ENCODE results near the gene STK26. TPM values are rescaled to one million over a fixed set of nuclear protein-coding genes. Genes with fewer than 3 reads are reported as not detected.
"Not testable (repeated sequence)": the region's sequence is repeated elsewhere in the genome, so short reads cannot be mapped to it uniquely, and the experiment has no call there.

The STK26 gene
- total RNA-seq, 1 experiment from 2014 or later, result 209 TPM

DNA sequence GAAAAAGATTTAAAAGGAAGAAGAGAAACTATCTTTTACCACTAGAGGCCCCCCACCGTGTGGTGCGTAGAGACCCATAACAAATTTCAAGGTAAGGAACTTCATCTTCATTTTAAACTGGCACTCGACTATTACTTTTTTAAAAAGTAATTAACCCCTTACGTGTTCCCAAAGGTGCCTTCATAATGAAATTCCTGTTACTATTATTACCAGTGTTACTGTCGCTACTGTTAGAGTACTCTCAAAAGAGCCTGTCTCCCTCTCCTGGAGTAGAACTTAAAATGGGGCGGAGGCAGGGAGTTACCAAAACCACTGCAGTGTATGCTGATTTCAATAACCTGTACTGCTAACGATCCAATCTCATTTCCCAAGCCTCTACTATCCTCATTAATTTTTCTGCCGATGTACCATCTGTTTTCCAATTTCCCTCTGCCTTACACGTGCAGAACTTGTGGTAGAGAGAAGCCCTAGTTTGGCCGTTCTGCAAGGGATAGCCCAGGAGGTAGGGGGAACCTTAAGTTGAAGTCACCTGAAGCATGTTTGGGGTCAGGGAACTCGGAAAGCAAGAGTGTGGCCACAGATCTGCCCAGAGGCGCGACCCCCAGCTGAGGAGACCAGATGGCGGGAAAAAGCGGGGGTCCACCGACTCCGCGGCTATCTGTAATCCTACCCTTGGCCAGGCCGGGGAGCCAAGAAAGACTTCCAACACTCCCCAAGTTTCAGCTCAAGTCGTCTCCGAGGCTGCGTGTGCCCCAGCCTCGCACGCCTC is 720 bp upstream of the STK26 start:
- DNase-seq, result peak; percentile 33
- H3K27me3 ChIP-seq (ENCODE audit: control insufficient read depth, insufficient read depth, low read length), result no peaks in the 10 kb centered on the region
- H3K4me3 ChIP-seq (ENCODE audit: insufficient read depth, low read depth, low read length), result peak overlapping the region; percentile 87
- H3K36me3 ChIP-seq (replicated peaks; ENCODE audit: control insufficient read depth, insufficient read depth, low read length), result no peaks in the 10 kb centered on the region

DNA sequence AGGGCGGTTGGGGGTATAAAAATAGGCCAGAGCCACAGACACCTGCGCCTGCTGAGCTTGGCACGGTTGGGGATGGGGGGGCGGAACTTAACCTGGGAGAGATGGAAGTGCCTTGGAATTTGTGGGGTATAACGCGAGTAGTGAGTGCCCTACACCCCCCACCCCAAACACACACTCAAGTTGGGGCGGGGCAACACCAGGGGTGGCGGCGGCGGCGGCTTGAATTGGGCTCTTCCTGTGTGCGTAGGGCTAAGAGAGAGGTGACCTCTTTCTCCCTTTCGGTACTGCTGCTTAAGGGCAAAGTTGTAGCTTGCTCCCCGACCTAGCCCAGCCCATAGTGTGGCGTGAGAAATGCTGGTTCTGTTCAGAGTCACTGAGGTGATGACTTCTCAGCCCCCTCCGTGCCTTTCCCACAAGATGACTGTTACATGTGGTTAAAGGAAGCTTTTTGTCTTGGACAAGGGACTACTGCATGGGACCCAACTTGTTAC is 839 bp downstream of the STK26 start:
- DNase-seq, result no peak
- peak overlapping the region; percentile 87 for H3K4me3 ChIP-seq (ENCODE audit: insufficient read depth, low read depth, low read length)

DNA sequence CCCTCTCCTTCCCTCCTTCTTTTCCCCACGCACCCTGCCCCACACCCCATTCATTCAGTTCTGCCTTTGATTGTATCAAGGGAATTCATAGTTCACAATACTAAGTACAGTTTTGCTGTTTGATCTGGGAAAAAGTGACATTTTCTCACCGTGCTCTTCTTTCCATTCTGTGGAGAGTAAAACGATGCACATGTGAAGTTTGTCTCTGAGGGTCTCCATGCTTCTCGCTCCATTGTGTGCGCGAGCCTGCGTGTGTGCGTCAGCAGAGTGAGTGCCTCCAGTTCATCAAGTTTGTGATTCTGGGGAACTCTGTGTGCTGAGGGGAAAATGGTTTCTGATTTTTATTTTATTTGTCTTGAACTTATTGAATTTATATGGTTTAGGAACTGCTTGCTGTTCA is 1.9 kb downstream of the STK26 start:
- peak overlapping the region; percentile 28 for H3K4me3 ChIP-seq (ENCODE audit: insufficient read depth, low read depth, low read length)

More for the DNA sequence above, 839 bp downstream of the STK26 start:
- Histone ChIP-seq H3K27me3 (ENCODE audit: control insufficient read depth, insufficient read depth, low read length) (no peaks in the 10 kb centered on the region), H3K36me3 (replicated peaks; ENCODE audit: control insufficient read depth, insufficient read depth, low read length) (no peaks in the 10 kb centered on the region)

DNA sequence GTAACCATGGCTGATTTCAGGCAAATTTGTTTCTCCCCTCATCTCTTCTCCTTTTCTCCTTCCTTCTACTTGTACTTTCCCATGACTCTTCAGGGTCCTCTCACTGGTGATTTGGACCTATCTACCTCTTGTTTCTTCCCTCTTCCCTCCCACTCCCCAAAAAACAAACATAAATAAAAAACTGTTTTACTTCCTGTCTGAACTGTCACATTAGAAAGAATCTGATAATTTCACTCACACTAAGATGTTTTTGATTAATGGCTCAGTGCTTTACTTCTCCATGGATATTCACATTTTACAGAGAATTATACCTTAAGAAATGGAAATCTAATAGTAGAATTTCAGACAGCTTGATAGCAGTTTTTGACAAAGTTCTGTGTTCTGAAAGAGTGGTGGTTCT is 7.2 kb downstream of the STK26 start:
- no peak for DNase-seq
- Histone ChIP-seq H3K36me3 (replicated peaks; ENCODE audit: control insufficient read depth, insufficient read depth, low read length) (no peaks in the 10 kb centered on the region), H3K27me3 (ENCODE audit: control insufficient read depth, insufficient read depth, low read length) (no peaks in the 10 kb centered on the region), H3K4me3 (ENCODE audit: insufficient read depth, low read depth, low read length) (no peak overlapping the region)

More for the DNA sequence above, 1.9 kb downstream of the STK26 start:
- H3K27me3 ChIP-seq (ENCODE audit: control insufficient read depth, insufficient read depth, low read length), result no peaks in the 10 kb centered on the region
- no peak for DNase-seq
- no peaks in the 10 kb centered on the region for H3K36me3 ChIP-seq (replicated peaks; ENCODE audit: control insufficient read depth, insufficient read depth, low read length)

DNA sequence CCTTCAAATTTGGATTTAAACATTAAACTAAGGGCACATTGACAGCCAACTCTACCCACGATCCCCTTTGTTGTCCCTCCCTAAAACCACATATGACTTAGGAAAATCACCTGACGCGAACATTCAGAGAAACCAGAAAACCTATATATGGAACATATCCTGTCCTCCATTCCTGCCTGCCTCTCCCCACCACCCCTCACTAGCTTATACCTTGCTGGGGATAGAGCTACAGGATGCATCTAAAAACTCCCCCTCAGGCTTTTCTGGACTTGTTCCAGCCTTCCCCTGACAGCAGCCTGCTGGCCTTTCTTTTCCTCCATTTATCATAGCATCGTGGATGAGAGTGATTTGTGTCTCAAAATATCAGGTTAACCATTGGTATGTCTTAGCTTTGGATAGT is 8.8 kb downstream of the STK26 start:
- DNase-seq, result no peak
- Histone ChIP-seq H3K36me3 (replicated peaks; ENCODE audit: control insufficient read depth, insufficient read depth, low read length) (no peaks in the 10 kb centered on the region), H3K27me3 (ENCODE audit: control insufficient read depth, insufficient read depth, low read length) (no peaks in the 10 kb centered on the region), H3K4me3 (ENCODE audit: insufficient read depth, low read depth, low read length) (no peak overlapping the region)

DNA sequence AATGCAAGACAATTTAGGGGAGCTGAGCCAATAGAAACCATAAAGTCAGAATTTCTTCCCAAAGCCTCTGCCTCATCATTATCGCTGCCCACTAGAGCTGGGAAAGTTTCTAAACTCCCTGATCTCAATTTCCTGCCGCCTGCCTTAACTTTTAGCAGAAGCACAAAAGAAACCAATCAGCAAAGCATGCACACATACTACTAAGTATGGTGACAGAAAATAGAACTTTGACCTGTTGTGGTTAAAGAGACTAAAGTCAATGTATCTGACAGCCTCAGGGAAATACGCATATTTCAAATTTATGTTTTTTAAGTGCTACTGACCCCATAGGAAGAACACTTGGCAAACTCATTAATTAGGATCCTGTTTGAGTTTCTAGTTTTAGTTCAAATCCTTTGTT is 10.1 kb downstream of the STK26 start:
- Histone ChIP-seq H3K4me3 (ENCODE audit: insufficient read depth, low read depth, low read length) (no peak overlapping the region), H3K27me3 (ENCODE audit: control insufficient read depth, insufficient read depth, low read length) (no peaks in the 10 kb centered on the region), H3K36me3 (replicated peaks; ENCODE audit: control insufficient read depth, insufficient read depth, low read length) (no peaks in the 10 kb centered on the region)
- no peak for DNase-seq

DNA sequence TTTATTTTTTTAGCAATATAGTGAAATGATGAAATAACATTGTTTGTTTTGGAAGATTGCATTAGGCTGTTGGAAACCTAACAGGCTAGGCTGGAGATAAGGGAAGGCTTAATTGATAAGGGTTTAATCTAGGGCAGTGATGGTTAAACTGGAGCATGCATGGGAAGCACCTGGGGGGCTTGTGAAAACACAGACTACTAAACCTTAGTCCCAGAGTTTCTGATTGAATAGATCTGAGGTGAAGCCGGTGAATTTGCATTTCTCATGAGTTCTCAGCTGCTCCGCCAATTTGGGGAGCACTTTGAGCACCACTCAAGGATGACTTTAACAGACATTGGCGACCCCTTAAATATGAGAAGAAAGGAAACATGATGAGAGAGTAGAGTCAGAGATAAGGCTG is 11.5 kb downstream of the STK26 start:
- Histone ChIP-seq H3K4me3 (ENCODE audit: insufficient read depth, low read depth, low read length) (no peak overlapping the region), H3K27me3 (ENCODE audit: control insufficient read depth, insufficient read depth, low read length) (no peaks in the 10 kb centered on the region), H3K36me3 (replicated peaks; ENCODE audit: control insufficient read depth, insufficient read depth, low read length) (no peaks in the 10 kb centered on the region)
- DNase-seq, result no peak

DNA sequence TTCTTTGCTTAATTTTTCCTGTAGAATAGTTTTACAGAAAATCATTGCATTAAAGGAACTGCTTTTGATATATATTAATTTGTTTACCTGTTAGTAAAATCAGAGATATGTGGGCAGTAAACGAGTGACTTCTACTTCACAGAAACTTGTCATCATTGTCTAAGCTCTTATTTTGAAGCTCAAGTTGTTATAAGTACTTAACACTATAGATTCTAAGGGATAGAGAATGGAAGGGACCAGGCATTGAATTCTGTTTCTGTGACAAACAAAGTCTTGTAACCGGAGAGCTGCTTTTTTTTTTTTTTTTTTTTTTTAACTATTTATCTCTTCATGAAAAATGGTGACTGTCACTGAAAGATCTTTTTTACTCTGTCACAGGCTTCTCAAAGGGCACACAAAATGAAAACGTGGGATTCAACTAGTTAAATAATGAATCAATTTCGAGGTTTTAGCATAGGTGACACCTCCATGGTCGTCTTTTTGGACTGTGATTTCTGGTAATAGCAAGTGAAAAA is 14.4 kb downstream of the STK26 start:
- DNase-seq, result no peak
- Histone ChIP-seq H3K27me3 (ENCODE audit: control insufficient read depth, insufficient read depth, low read length) (no peaks in the 10 kb centered on the region), H3K36me3 (replicated peaks; ENCODE audit: control insufficient read depth, insufficient read depth, low read length) (no peaks in the 10 kb centered on the region)

DNA sequence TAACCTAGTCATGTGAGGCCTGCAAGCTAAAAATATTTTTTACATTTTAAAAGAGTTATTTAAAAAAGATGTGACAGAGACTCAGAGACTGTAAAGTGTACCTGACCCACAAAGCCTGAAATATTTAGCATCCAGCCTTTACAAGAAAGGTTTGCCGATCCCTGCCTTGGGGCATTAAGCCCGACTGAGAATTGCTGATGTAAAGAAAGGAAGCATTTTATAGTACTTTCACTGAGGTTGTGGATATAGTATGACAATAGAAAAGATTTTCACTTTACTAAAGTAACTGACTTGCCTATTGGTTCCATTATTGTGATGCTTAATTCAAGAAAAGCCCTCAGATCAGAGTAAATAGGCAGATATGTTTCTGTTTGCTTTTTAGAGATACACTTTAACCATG is 17.0 kb downstream of the STK26 start:
- H3K4me3 ChIP-seq (ENCODE audit: insufficient read depth, low read depth, low read length), result no peak overlapping the region
- no peaks in the 10 kb centered on the region for H3K36me3 ChIP-seq (replicated peaks; ENCODE audit: control insufficient read depth, insufficient read depth, low read length)
- H3K27me3 ChIP-seq (ENCODE audit: control insufficient read depth, insufficient read depth, low read length), result no peaks in the 10 kb centered on the region
- DNase-seq, result no peak

More for the DNA sequence above, 14.4 kb downstream of the STK26 start:
- H3K4me3 ChIP-seq (ENCODE audit: insufficient read depth, low read depth, low read length), result no peak overlapping the region

DNA sequence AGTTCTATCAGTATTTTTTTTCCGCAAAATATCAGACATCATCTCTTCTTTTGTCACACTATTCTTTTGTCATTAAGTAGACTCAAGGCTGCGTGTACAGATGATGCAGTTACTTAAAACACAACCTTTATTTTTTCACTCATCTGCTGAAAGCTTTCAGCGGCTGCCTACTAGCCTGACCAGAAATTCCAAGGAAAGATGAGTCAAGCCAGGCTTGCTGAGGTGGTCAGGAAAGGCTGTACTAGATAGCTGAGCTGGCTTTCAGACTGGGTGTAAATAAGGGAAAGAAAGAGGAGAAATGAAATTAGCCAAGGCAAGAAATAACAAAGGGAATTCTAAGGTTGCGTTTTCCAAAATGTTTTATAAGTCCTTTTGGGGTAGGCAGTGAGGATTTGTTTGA is 17.9 kb downstream of the STK26 start:
- no peaks in the 10 kb centered on the region for H3K36me3 ChIP-seq (replicated peaks; ENCODE audit: control insufficient read depth, insufficient read depth, low read length)
- DNase-seq, result no peak
- no peak overlapping the region for H3K4me3 ChIP-seq (ENCODE audit: insufficient read depth, low read depth, low read length)
- H3K27me3 ChIP-seq (ENCODE audit: control insufficient read depth, insufficient read depth, low read length), result no peaks in the 10 kb centered on the region

DNA sequence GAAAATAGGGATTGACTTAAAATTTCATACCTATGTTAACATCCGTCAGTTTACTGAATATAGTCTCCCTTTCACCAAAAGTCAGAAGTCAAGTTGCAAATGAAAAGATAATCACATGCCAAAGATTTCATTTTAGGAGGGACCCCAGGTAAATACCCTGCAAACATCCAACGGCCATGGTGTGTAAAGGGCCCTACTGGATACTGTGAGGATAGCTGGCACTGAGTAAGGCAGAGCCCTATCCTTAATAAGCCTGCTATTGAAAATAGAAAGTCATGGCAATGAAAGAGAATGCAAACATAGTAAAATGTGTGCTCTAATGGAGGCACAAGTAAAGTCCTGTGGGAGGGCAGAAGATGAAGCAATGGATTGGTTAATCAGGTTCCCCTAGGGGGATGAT is 20.9 kb downstream of the STK26 start:
- no peaks in the 10 kb centered on the region for H3K36me3 ChIP-seq (replicated peaks; ENCODE audit: control insufficient read depth, insufficient read depth, low read length)
- no peak overlapping the region for H3K4me3 ChIP-seq (ENCODE audit: insufficient read depth, low read depth, low read length)
- no peak for DNase-seq
- no peaks in the 10 kb centered on the region for H3K27me3 ChIP-seq (ENCODE audit: control insufficient read depth, insufficient read depth, low read length)

DNA sequence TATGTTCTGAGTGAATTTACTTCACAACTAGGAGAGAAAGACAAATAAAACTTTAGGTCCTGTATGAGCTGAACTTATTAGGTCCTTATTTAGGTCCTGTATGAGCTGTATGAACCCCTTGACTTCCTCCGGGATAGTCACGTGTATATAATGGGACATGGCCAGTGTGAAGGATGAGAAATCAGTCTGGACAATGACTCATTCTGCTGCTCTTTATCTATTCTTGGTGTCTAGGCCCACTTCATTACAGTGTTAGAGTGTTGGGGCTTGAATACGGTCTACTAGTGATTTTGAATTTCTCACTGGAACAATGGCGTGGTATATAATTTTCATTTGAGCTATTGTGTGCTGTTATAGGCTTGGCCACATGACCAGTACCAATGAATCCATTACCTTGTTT is 21.9 kb downstream of the STK26 start:
- no peaks in the 10 kb centered on the region for H3K27me3 ChIP-seq (ENCODE audit: control insufficient read depth, insufficient read depth, low read length)
- no peak for DNase-seq
- no peak overlapping the region for H3K4me3 ChIP-seq (ENCODE audit: insufficient read depth, low read depth, low read length)
- no peaks in the 10 kb centered on the region for H3K36me3 ChIP-seq (replicated peaks; ENCODE audit: control insufficient read depth, insufficient read depth, low read length)

DNA sequence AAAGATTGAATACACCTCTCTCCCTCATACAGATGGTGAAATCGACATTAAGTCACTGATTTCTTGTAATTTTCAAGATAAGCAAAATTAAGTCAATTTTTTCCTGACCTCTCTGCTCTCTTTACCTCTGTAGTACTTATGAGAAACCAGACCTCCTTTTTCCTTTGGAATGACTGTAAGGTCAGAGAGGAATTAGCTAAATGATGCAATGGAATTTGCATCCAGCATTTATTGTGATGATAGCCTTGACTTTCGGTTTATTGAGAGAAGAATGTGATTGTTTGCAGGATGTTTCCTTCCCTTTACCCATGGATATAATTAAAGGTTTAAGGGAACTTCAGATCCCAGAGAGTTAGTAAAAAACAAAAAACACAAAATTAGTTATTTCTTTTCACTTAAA is 22.4 kb downstream of the STK26 start:
- H3K27me3 ChIP-seq (ENCODE audit: control insufficient read depth, insufficient read depth, low read length), result no peaks in the 10 kb centered on the region
- DNase-seq, result no peak
- H3K36me3 ChIP-seq (replicated peaks; ENCODE audit: control insufficient read depth, insufficient read depth, low read length), result no peaks in the 10 kb centered on the region
- no peak overlapping the region for H3K4me3 ChIP-seq (ENCODE audit: insufficient read depth, low read depth, low read length)

DNA sequence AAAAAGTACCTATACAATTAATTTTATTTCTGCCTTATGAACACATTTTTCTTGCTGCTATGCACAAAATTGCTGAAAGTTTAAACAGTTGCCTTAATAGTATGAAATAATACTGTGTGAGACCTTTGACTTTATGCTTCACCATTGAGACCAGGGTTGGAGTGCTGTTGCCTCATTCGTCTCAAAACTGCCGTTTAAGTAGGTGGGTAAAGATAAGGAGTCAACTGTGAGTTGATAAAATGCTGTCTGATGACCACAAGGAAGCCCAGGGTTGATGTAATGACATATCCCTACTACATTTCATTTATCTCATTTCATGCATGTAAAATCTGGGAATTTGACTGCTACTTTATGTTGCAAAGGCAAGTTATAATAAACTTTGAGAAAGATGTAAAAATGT is 23.4 kb downstream of the STK26 start:
- H3K4me3 ChIP-seq (ENCODE audit: insufficient read depth, low read depth, low read length), result no peak overlapping the region
- H3K36me3 ChIP-seq (replicated peaks; ENCODE audit: control insufficient read depth, insufficient read depth, low read length), result no peaks in the 10 kb centered on the region
- DNase-seq, result no peak
- no peaks in the 10 kb centered on the region for H3K27me3 ChIP-seq (ENCODE audit: control insufficient read depth, insufficient read depth, low read length)

DNA sequence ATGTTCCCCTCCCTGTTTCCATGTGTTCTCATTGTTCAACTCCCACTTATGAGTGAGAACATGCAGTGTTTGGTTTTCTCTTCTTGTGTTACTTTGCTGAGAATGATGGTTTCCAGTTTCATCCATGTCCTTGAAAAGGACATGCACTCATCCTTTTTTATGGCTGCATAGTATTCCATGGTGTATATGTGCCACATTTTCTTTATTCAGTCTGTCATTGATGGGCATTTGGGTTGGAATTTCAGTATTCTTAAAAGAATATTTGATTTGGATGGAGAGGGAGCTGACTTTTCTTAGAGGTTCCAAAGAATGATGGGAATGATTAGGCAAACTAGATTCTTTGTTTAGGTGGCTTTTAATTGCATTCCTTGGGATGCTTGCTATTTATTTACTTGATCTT is 28.7 kb downstream of the STK26 start:
- not testable (repeated sequence) for H3K4me3 ChIP-seq (ENCODE audit: insufficient read depth, low read depth, low read length); DNase-seq; H3K36me3 ChIP-seq (replicated peaks; ENCODE audit: control insufficient read depth, insufficient read depth, low read length); H3K27me3 ChIP-seq (ENCODE audit: control insufficient read depth, insufficient read depth, low read length)

Data from H7 (cell line).